Measurements from ENCODE around the gene PMM2.
"Not testable (repeated sequence)": the region's sequence is repeated elsewhere in the genome, so short reads cannot be mapped to it uniquely, and the experiment has no call there.

The PMM2 gene

DNA sequence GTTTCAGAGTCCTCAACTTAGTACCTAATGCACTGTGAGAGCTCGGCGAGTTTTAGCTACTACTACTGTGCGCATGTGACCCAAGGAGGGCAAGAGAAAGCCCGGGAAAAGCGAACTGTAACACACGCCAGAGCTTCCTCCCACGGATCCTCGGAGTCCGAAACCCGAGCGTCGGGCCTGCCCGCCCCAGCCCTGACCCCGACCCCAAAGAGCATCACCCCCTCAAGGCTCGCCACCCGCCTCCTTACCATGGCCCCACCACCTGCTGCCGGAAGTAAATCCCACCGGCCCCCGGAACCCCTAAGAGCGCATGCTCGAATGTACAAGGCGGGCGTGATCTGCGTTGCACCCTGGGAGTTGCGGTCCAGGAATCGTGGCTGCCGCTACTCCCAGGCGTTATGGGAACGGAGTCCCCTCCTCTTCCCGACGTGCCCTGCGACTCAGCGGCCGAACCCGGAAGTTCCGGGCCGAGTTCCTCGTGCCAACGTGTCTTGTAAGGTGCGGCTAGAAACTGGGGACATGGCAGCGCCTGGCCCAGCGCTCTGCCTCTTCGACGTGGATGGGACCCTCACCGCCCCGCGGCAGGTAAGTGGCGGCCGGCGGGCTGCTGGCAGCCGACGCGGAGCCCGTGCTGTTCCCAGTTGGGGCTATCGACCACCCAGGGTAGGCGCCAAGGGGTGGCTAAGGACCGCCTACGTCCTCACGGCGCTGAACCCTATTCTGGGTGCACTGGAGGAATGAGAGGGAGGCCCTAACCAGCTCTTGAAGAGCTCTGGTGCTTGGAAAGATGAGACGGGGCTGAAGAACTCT, at the start of gene PMM2, which contains the start of gene TMEM186:
TSS of gene PMM2 (plus strand) at position 476 of the 810 bp plus-strand sequence. CDS start at position 520, 44 bp downstream.
TSS of gene TMEM186 (minus strand) at position 276 of the 810 bp plus-strand sequence. CDS start at position 251, 25 bp downstream.
- DNase-seq (ENCODE audit: low read depth) = peak; percentile 94

DNA sequence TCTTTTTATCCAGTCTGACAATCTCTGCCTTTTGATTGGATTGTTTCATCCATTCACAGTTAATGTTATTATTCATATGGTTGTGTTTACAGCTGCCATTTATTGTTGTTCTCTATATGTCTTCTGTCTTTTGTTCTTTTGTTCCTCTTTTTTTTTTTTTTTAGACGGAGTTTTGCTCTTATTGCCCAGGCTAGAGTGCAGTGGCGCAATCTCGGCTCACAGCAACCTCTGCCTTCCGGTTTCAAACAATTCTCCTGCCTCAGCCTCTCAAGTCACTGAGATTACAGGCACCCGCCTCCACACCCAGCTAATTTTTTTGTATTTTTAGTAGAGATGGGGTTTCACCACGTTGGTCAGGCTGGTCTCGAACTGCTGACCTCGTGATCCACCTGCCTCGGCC, 48.7 kb upstream of the PMM2 start:
- DNase-seq (ENCODE audit: low read depth) = not testable (repeated sequence)

DNA sequence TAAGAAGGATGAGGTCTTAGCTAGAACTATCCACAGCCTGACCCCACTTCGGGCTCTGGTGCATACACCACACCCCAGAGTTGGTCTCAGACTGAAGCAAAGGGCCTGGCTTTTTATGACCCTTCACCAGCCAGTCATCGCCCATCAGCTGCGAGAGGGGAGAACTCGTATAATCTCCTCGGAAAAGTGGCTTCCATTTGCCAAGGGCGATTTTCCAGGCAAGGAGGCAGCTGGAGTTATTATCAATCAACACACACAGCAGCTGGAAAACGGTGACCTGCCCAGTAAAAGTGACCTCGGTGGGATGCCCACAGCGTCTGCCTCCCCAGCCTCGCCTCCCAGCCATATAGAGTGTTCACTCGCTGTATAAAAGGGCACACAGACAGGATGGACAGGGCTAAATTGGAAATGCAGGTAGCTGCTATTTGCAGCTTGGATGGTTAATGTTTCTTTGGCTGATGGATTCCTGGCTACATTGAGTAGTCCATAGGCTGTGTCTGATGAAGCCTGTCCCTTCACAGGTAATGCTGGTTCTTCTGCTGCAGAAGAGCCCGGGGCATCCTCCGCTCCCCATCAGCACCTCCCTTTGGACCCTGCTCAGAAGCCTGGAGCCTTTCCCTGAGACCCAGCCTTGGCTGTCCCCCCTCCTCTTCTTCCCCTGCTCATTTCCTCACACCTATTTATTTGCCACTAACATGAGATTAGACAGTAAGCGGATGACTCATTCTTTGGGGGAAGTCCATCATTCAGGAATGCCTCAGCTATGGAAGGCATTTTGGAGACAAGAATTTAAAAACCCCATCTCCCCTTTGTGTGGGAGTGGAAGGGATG, 45.9 kb upstream of the PMM2 start:
- DNase-seq (ENCODE audit: low read depth) = no peak

DNA sequence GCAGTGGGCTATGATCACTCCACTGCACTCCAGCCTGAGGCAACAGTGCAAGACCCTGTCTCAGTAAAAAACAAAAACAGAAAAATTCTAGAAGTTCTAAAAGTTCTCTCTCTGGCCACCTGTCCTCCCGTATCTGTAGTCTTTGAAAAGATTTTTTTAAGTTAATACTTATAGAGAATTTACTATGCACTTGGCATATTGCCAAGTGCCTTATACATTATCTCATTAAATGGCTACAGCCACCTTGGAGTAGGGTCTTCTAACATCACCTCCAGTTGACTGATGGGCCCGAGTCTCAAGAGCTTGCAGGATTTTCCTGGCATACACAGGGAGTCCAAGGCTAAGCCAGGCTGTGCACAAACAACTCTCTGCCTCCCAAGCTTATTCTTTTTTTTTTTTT, 44.9 kb upstream of the PMM2 start:
- no peak for DNase-seq (ENCODE audit: low read depth)

DNA sequence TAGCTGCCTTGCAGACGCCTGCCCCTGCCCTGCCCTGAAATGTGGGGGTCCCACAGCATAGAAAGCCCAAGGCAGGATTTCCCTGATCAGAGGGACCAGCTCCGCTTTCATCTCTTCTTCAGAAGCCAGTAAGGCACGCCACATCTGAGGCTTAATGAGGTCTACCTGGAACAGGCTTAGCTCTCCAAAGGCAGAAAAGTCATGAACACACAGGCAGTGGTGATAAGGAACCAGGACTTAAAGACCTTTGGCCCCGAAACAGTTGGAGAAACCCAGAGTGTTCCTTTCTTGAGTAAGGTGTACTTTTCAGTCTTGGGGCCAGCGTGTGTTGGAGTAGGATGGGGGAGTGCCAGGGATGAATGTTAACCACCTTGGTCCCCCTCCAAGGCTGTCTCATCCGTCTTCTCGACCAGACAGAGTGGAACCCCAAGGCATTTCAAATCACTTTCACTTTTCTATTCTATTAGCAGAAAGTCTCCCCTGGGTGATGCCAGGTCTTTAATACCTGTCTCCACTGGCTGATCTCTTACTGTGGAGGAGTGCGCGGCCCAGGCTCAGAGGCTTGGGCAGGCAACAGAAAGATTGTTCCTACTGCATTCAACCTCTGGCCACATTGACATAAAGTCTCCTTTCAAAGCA, 44.1 kb upstream of the PMM2 start:
- no peak for DNase-seq (ENCODE audit: low read depth)

DNA sequence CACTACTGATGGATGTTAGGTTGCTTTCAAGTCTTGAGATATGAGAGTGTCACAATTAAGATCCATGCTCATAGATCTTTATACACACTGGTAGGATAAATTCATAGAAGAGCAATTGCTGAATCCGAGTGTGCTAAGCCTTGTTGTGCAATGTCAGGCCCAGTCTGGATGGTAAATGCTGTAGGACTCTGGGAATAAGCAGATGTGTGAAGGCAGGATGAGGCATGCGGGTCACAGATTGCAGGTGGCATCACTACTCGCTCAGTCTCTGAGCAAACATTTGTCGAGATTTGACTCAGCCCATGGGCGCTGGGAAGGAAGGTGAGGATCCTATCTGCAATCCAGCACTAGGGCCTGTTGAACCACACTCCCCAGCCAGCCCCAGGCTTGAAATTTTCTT, 40.9 kb upstream of the PMM2 start:
- no peak for DNase-seq (ENCODE audit: low read depth)

DNA sequence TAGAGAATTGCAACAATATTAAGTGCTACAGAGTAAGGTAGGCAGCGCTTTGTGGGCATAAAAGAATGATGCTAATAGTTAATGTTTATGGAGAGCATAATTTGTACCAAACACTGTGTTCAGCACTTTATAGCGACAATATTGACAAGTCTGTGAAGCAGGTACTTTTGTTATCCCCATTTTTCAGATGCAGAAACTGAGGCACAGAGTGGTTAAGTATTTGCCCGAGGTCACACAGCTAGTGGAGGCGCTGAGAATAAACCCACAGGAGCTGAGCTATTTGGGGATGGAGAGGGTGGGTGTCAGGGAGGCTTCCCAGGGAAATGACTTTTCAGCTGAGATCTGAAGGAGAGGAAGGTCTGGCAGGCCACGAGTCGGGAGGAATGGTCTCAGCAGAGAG, 39.6 kb upstream of the PMM2 start:
- DNase-seq (ENCODE audit: low read depth) = no peak

DNA sequence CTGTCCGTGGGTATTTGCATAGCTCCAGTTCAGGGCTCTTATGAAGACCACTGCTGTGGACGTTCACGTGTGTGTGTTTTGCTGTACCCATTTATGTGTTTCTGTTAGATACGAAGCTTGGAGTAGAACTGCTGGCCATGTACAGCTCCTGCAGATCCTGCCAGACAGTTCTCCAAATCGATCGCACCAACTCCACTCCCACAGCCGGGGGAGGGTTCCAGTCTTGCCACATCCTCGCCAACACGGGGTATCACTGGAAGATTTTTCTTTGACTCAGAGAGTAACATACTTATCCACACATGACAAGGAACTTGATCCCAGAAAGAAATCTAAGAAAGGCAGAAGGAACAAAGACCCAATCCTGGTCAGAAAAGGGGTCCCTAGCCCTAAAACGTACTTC, 37.6 kb upstream of the PMM2 start:
- no peak for DNase-seq (ENCODE audit: low read depth)

DNA sequence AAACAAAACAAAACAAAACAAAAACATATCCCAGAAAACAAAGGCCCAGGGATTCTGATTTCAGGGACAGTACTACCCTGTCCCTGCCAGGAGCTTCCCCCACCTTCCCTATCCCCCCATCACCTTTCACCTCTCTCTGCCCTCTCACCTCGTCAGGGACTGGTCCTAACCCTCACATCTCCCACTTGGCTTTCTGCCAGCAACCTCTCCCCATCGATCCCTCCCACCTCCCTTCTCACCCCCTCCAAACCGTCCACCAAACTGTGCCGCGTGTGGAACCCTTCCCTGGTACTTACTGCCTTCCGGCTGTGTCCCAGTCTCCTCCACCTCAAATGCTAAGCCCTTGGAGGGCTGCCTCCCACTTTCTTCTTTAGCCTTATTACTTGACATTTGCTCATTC, 36.6 kb upstream of the PMM2 start:
- no peak for DNase-seq (ENCODE audit: low read depth)

DNA sequence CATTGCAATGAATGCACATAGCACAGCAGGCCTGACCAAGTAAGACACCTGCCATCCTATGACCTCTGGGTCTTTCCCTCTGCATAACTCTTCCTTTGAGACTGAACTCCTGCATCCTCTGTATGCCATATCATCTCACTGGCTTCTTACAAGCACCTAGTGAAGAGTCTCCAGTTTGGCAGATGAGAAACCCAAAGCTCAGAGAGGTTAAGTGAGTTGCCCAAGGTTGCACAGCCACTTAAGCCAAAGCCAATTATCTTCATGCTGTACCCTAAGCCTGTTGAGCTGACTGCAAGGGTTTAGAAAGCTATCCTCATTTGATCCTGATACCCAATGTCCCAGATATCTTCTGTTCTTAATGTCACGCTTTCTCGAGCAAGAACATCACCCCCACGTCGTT, 35.4 kb upstream of the PMM2 start:
- DNase-seq (ENCODE audit: low read depth) = no peak

DNA sequence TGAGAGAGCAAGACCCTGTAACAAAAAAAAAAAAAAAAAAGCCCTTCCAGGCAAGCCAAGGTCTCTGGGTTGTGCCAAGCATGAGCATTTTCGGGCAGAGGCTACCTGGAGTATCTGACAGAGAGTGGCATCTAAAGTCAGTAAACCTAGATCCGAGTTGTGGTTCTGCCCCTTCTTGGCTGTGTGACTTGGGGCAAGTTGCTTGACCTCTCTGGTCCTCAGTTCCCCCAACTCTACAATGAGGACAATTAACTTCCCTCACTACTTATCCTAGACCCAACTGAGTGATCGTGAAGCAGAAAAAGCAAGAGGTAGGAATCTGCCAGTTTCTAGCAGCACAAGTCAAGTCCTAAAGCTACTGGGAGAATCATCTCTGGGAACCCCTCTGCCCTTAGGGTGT, 34.6 kb upstream of the PMM2 start:
- no peak for DNase-seq (ENCODE audit: low read depth)

DNA sequence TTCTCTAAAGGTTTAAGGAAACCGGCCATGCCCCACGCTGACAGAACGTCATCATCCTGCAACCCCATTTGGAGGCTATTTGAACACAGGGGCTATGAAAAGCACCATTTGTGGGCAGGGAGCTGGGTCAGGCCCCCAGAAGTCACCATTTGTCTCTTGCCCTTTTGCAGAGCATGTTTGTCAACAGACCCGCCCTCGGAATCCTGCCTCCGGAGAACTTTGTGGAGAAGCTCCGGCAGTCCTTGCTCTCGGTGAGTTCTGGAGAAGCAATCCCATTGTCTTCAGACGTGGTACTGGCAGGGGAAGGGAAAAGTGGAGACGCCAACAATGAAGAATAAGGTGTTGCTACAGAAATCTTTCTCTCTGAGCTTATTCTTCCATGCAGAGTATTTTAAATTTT, 33.7 kb upstream of the PMM2 start:
- DNase-seq (ENCODE audit: low read depth) = no peak

DNA sequence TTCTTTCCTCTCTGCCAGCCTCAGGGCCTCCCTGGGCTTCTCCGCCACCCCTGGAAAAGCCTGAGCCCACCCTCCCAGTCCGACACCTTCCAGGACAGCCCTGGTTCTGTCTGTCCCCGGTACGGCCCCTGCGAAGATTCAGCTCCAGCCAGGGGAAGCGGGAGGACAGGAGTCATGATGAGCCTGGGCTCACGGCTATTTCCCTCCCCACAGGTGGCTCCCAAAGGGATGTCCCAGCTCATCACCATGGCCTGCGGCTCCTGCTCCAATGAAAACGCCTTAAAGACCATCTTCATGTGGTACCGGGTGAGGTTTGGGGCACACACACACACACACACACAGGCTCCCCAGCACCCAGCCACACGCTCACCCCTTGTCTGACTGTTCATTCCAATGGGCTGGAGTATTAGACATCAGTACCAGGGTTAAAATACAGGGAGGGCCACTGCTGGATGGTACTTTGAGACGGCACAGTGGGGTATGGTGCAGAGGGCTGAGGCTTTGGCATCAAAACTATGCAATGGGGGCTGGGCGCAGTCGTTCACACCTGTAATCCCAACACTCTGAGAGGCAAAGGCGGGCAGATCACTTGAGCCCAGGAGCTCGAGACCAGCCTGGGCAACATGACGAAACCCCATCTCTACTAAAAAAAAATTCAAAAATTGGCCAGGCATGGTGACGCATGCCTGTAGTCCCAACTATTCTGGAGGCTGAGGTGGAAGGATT, 33.0 kb upstream of the PMM2 start:
- DNase-seq (ENCODE audit: low read depth) = no peak

DNA sequence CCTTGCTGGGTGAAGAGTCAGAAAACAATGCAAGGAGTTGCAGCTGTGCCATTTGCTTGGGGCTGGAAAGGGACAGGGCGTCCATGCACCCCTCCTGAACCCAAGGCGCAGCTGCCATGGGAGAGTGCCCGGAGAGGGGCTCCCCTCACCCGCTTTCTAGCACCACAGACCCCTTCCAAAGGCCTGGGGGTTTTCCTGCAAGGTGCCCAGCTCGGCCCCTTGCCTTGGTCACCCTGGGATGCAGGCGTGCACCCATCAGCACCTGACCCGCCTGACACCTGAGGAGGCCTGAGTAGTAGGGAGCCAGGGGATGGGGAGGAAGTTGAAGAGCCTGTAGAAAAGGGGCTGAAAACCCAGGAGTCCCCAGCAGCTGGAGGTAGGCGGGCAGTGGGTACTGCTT, 30.5 kb upstream of the PMM2 start:
- no peak for DNase-seq (ENCODE audit: low read depth)

DNA sequence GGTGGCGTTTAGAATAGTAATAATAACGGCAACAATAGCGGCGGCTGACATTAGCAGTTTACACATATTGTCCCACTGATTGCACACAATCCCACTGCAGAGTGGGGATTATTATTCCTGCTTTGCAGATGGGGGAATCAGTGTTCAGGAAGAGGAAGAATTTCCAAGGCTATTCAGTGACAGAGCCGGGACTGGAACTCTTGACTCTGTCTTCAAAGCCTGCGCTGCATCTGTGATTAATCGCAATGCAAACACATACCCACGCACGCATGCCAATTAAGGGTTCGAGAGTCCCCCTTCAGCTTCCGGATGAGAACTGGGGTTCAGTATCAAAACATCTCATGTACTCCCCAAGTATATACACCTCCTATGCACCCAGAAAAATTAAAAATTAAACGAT, 29.4 kb upstream of the PMM2 start:
- no peak for DNase-seq (ENCODE audit: low read depth)

DNA sequence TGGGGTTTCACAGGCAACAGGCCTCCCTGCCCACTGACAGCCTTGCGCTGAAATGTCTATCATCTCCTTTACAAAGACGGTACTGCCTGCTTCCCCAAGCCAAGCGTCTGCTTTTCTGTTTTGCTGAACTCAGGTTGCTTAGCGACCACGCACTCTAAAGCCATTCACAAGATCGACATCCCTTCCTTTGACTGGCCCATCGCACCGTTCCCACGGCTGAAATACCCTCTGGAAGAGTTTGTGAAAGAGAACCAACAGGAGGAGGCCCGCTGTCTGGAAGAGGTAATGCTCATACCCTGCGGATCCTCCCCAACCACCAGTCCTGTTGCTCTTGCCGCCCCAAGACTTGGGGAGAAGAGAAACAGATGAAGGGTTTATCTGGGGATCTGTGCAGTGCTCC, 28.9 kb upstream of the PMM2 start:
- no peak for DNase-seq (ENCODE audit: low read depth)

DNA sequence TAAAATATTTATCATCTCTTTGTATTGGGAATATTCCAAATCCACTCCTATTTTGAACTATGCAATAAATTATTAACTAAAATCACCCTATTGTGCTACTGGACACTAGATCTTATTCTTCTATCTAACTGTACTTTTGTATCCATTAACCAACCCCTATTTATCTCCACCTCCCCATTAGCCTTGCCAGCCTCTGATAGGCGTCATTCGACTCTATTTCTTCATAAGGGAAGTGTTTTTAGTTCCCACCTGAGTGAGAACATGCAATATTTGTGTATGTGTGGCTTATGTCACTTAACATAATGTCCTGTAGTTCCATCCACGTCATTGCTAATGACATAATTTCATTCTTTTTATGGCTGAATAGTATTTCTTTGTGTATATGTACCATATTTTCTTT, 24.1 kb upstream of the PMM2 start:
- no peak for DNase-seq (ENCODE audit: low read depth)

DNA sequence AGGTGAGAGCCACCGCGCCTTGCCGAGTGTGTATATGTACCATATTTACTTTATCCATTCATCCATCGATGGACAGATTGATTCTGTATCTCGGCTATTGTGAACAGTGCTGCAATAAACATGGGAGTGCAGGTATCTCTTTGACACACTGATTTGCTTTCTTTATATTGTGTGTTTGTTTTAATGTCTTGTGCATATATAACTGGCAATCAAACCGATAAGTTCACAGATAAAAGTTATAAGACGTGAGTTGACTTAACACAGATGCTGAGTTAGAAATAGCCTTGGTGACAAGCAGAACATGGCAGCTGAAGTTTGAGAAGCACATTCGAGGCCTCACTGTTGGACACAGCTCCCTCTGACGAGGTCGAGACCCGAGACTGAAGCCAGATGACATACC, 23.4 kb upstream of the PMM2 start:
- DNase-seq (ENCODE audit: low read depth) = no peak

DNA sequence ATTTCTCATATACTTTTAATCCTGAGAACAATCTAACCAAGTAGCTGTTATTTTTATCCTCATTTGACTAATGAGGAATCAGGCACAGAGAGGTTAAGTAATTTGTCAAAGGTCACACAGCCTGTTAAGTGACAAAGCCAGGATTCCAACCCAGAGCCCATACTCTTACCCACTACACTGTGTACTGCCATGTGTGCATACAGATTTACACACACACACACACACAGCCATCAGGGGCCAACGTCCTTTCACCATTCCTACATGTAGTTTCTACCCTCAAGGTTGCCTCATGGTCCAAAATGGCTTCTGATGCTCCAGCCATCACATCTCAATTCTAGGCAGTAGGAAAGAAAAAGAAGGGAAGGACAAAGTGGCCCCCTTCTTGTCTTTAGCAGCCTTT, 22.3 kb upstream of the PMM2 start:
- no peak for DNase-seq (ENCODE audit: low read depth)

DNA sequence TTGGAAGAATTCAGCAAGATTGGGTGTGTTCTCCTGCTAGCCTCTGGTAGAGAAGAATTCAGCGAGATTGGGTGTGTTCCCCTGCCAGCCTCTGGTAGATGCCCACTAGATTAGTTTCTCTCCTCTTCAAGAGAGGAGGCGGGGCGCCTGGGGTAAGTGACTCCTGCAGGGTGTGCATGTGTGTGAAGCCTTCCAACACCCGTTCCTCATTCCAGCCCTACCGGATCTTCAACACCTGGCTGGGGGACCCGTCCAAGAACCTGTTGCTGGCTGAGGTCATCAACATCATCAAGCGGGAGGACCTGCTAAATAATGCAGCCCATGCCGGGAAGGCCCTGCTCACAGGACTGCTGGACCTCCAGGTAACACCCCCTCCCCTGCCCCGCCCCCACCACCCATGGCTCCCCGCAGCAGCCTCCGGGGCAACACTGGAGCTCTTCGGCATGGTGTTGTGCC, 21.5 kb upstream of the PMM2 start:
- DNase-seq (ENCODE audit: low read depth) = no peak

DNA sequence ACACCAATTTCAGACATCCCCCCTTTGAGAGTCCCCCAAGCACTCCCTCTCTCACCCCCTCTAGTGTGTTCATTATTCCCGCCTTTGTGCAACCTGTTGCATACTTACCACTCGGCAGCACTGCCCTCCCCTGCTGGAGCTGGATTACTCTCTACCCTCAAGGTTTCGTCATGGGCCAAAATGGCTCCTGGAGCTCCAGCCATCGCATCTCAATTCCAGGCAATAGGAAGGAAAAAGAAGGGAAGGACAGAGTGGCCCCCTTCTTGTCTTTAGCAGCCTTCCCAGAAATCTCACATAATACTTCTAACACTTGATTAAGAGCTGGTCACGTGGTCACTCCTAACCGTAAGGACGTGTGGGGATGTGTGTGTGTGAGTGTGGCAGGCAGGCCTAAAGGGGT, 20.4 kb upstream of the PMM2 start:
- no peak for DNase-seq (ENCODE audit: low read depth)

DNA sequence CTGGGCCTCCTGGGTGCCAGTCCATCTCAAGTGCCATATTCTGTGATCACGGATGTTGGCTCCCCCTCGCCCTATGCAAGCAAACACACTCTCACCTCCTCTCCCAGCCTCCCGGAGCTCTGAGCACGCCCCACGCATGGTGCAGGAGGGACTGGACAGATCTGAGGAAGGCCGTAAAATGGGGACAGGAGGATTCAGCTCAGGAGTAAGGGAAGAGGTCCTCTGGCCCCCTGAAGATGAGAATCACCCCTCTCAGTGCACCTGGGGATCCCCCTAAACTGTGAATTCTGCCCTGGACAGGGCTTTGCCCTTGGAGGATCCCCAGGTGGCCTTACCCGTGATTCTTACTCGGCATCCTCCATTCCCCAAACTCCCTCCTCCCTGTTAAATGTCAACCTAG, 15.8 kb upstream of the PMM2 start:
- DNase-seq (ENCODE audit: low read depth) = no peak

Data from stimulated activated CD4-positive, alpha-beta T cell treated with anti-CD3 and anti-CD28 coated beads, Interleukin-2, amount 100 ng/mL, for 4 hours (primary cell).